Stimulated activated naive CD8-positive, alpha-beta T cell treated with anti-CD3 and anti-CD28 coated beads, Interleukin-15, Interleukin-2, amounts not matched to agents 100 ng/mL and 50 ng/mL, for 24 hours (primary cell): ENCODE measurements around the gene URB2.
"Not testable (repeated sequence)": the region's sequence is repeated elsewhere in the genome, so short reads cannot be mapped to it uniquely, and the experiment has no call there.

ENCODE experiments used
- H3K27ac Mint-ChIP-seq: one replicate; pipeline ENCODE4 v1.8.0; 2021; ENCODE audit warnings: mild to moderate bottlenecking, mixed read lengths
- H3K27me3 Mint-ChIP-seq: one replicate; pipeline ENCODE4 v1.8.0; 2021; ENCODE audit warnings: mixed read lengths
- H3K36me3 Mint-ChIP-seq: one replicate; pipeline ENCODE4 v1.8.0; 2021; ENCODE audit warnings: low read depth, mixed read lengths
- H3K4me1 Mint-ChIP-seq: one replicate; pipeline ENCODE4 v1.8.0; 2021; ENCODE audit warnings: low read depth, mixed read lengths
- H3K4me3 Mint-ChIP-seq: one replicate; pipeline ENCODE4 v1.8.0; 2021; ENCODE audit warnings: mild to moderate bottlenecking, mixed read lengths
- H3K9me3 Mint-ChIP-seq: one replicate; pipeline ENCODE4 v1.8.0; 2021; ENCODE audit warnings: mixed read lengths

URB2 gene

GRCh38 chr1:229625915-229626831 lies at the start of gene URB2, which contains the start of gene TAF5L:
Gene URB2, plus strand, starts transcription at chr1:229626247. Its CDS starts 1,387 bp downstream, at chr1:229627634.
Gene TAF5L, minus strand, starts transcription at chr1:229626122. Its CDS starts 11,640 bp downstream, at chr1:229614482.
- Mint-ChIP-seq H3K27me3 (no peaks in the 10 kb centered on the region), H3K27ac (peak within 1 kb of the TSS; percentile 96), H3K4me1 (peaks cover 73% of the 10 kb centered on the region), H3K4me3 (peak within 1 kb of the TSS; percentile 96), H3K9me3 (no peaks in the 10 kb centered on the region), H3K36me3 (peaks cover 40% of the 10 kb centered on the region)

GRCh38 chr1:229578168-229579058 lies 47.6 kb upstream of the URB2 start:
- Mint-ChIP-seq H3K9me3 (no peaks in the 10 kb centered on the region), H3K27me3 (peaks cover 3% of the 10 kb centered on the region), H3K4me3 (peak overlapping the region; percentile 40), H3K36me3 (no peaks in the 10 kb centered on the region), H3K4me1 (peaks cover 7% of the 10 kb centered on the region), H3K27ac (no peak overlapping the region)

GRCh38 chr1:229579059-229579673 lies 46.9 kb upstream of the URB2 start:
- H3K4me1 Mint-ChIP-seq: peaks cover 7% of the 10 kb centered on the region
- no peaks in the 10 kb centered on the region for H3K9me3 Mint-ChIP-seq
- peaks cover 3% of the 10 kb centered on the region for H3K27me3 Mint-ChIP-seq
- peak overlapping the region; percentile 40 for H3K4me3 Mint-ChIP-seq
- no peak overlapping the region for H3K27ac Mint-ChIP-seq
- H3K36me3 Mint-ChIP-seq: no peaks in the 10 kb centered on the region

GRCh38 chr1:229581485-229581884 lies 44.6 kb upstream of the URB2 start:
- Mint-ChIP-seq H3K9me3 (no peaks in the 10 kb centered on the region), H3K4me3 (no peak overlapping the region), H3K36me3 (no peaks in the 10 kb centered on the region), H3K27ac (no peak overlapping the region), H3K27me3 (peaks cover 3% of the 10 kb centered on the region), H3K4me1 (peaks cover 7% of the 10 kb centered on the region)

- H3K9me3 Mint-ChIP-seq: no peaks in the 10 kb centered on the region
- no peak overlapping the region for H3K4me3 Mint-ChIP-seq
- peaks cover 3% of the 10 kb centered on the region for H3K27me3 Mint-ChIP-seq
- H3K4me1 Mint-ChIP-seq: peaks cover 7% of the 10 kb centered on the region
- no peak overlapping the region for H3K27ac Mint-ChIP-seq
- H3K36me3 Mint-ChIP-seq: no peaks in the 10 kb centered on the region
Measured at GRCh38 chr1:229582011-229582694, 43.9 kb upstream of the URB2 start.

GRCh38 chr1:229582715-229583114 lies 43.3 kb upstream of the URB2 start:
- Mint-ChIP-seq H3K27ac (no peak overlapping the region), H3K9me3 (no peaks in the 10 kb centered on the region), H3K27me3 (peaks cover 3% of the 10 kb centered on the region)

GRCh38 chr1:229585338-229585737 lies 40.7 kb upstream of the URB2 start:
- Mint-ChIP-seq H3K27me3 (no peaks in the 10 kb centered on the region), H3K27ac (no peak overlapping the region), H3K9me3 (no peaks in the 10 kb centered on the region), H3K36me3 (peaks cover 4% of the 10 kb centered on the region), H3K4me3 (no peak overlapping the region), H3K4me1 (no peaks in the 10 kb centered on the region)

More at GRCh38 chr1:229582715-229583114, 43.3 kb upstream of the URB2 start:
- H3K4me3 Mint-ChIP-seq: no peak overlapping the region
- H3K36me3 Mint-ChIP-seq: no peaks in the 10 kb centered on the region
- peaks cover 7% of the 10 kb centered on the region for H3K4me1 Mint-ChIP-seq

- Mint-ChIP-seq H3K27me3 (no peaks in the 10 kb centered on the region), H3K36me3 (peaks cover 28% of the 10 kb centered on the region), H3K4me1 (no peaks in the 10 kb centered on the region), H3K9me3 (no peaks in the 10 kb centered on the region), H3K4me3 (no peak overlapping the region), H3K27ac (no peak overlapping the region)
Measured at GRCh38 chr1:229590119-229590518, 35.9 kb upstream of the URB2 start.

- Mint-ChIP-seq H3K27me3 (no peaks in the 10 kb centered on the region), H3K4me1 (peaks cover 15% of the 10 kb centered on the region), H3K4me3 (no peak overlapping the region), H3K27ac (no peak overlapping the region), H3K9me3 (no peaks in the 10 kb centered on the region), H3K36me3 (peaks cover 41% of the 10 kb centered on the region)
Measured at GRCh38 chr1:229593800-229594199, 32.2 kb upstream of the URB2 start.

GRCh38 chr1:229594227-229595008 lies 31.6 kb upstream of the URB2 start:
- H3K4me3 Mint-ChIP-seq: no peak overlapping the region
- peaks cover 15% of the 10 kb centered on the region for H3K4me1 Mint-ChIP-seq
- H3K36me3 Mint-ChIP-seq: peaks cover 47% of the 10 kb centered on the region
- no peaks in the 10 kb centered on the region for H3K27me3 Mint-ChIP-seq
- no peak overlapping the region for H3K27ac Mint-ChIP-seq
- H3K9me3 Mint-ChIP-seq: no peaks in the 10 kb centered on the region

- Mint-ChIP-seq H3K36me3 (peaks cover 60% of the 10 kb centered on the region), H3K4me1 (peaks cover 19% of the 10 kb centered on the region)
- H3K27ac Mint-ChIP-seq, H3K9me3 Mint-ChIP-seq, H3K4me3 Mint-ChIP-seq, H3K27me3 Mint-ChIP-seq: not testable (repeated sequence)
Measured at GRCh38 chr1:229595876-229596275, 30.2 kb upstream of the URB2 start.

- Mint-ChIP-seq H3K4me3 (no peak overlapping the region), H3K36me3 (peaks cover 73% of the 10 kb centered on the region), H3K27ac (no peak overlapping the region), H3K9me3 (no peaks in the 10 kb centered on the region), H3K27me3 (no peaks in the 10 kb centered on the region), H3K4me1 (peaks cover 19% of the 10 kb centered on the region)
Measured at GRCh38 chr1:229596925-229597699, 28.9 kb upstream of the URB2 start.

GRCh38 chr1:229597877-229598276 lies 28.2 kb upstream of the URB2 start:
- H3K36me3 Mint-ChIP-seq: peaks cover 77% of the 10 kb centered on the region
- no peaks in the 10 kb centered on the region for H3K27me3 Mint-ChIP-seq
- H3K4me1 Mint-ChIP-seq: peaks cover 19% of the 10 kb centered on the region
- no peak overlapping the region for H3K27ac Mint-ChIP-seq
- no peaks in the 10 kb centered on the region for H3K9me3 Mint-ChIP-seq
- H3K4me3 Mint-ChIP-seq: no peak overlapping the region
